ENCODE results near the gene NFIB. TPM values are rescaled to one million over a fixed set of nuclear protein-coding genes. Genes with fewer than 3 reads are reported as not detected.

NFIB gene
- total and polyA plus RNA-seq, 10 of the 15 experiments (the other 5 are each of a cell fraction or from before 2014, with no cell fraction given) = under 0.01 to 0.19 (median 0.05) TPM; not detected in 3

GRCh38 chr9:14312719-14313377 lies 1.1 kb downstream of the NFIB start:
- no TSS peak for BruUV-seq (replicated peaks)
- ChIA-PET POLR2A (no interaction called here), SMC1A (ENCODE audit: uncharacterized antibody, unreplicated experiment) (interaction anchor here (1.1 kb wide), 1 partner anchor 40 kb away, joined by 3 read pairs; no protein-coding TSS in a partner anchor), RAD21 (ENCODE audit: unreplicated experiment) (no interaction called here), CTCF (no interaction called here)
- ATAC-seq (no peak; the same call in 2 of the 3 replicates), FAIRE-seq (no peak), DNase-seq (ENCODE audit: low read depth, low spot score) (no peak)
- H3K27ac ChIP-seq (ENCODE audit: control insufficient read depth, insufficient read depth) = no peak overlapping the region
- 44% methylated on average over 34 of the region's 56 CpGs for WGBS (ENCODE audit: insufficient coverage, insufficient replicate concordance, low lambda C conversion rate, missing lambda C conversion rate)
- no peak overlapping the region for H2AFZ ChIP-seq (ENCODE audit: control insufficient read depth, low read depth, low read length)
- H3K4me2 ChIP-seq (ENCODE audit: control insufficient read depth, insufficient read depth) = no peak overlapping the region
- H3K9ac ChIP-seq (ENCODE audit: control insufficient read depth, insufficient read depth, low read length) = no peak overlapping the region
- H3K27me3 ChIP-seq (replicated peaks in 1 of 2; ENCODE audit: control insufficient read depth in 2 of 2, insufficient read depth in 2 of 2, low read length in 1 of 2) = peaks cover 5 to 17% of the 10 kb centered on the region in 2 experiments
- intact Hi-C loops (cut with micrococcal nuclease; ENCODE audit: unreplicated experiment) (loop anchor here (10.0 kb wide), 1 partner anchor 272 kb away; no protein-coding TSS in a partner anchor), in situ Hi-C loops (cut with MboI) (no loop called here)
- TF ChIP-seq GABPA (IDR thresholded peaks at IDR 0.05; ENCODE audit: low read depth) (no peak), MYC (IDR thresholded peaks at IDR 0.05; ENCODE audit: insufficient read depth, insufficient read length, insufficient replicate concordance, low read length, severe bottlenecking) (no peak), USF1 (IDR thresholded peaks at IDR 0.05; ENCODE audit: borderline replicate concordance, extremely low read length, insufficient read depth, low read depth, low read length) (no peak), IKZF2 (IDR thresholded peaks at IDR 0.05) (no peak), RELA (IDR thresholded peaks at IDR 0.05; ENCODE audit: borderline replicate concordance, partially characterized antibody) (no peak), CREM (IDR thresholded peaks at IDR 0.05; ENCODE audit: low read depth) (no peak), TBL1XR1 (IDR thresholded peaks at IDR 0.05; ENCODE audit: low read depth, low read length) (no peak), NR2C2 (IDR thresholded peaks at IDR 0.05; ENCODE audit: borderline replicate concordance, control insufficient read depth, insufficient read length, low read depth) (no peak), TAF1 (IDR thresholded peaks at IDR 0.05; ENCODE audit: borderline replicate concordance, low read depth, low read length) (no peak), NR2C1 (IDR thresholded peaks at IDR 0.05) (no peak), BRCA1 (IDR thresholded peaks at IDR 0.05; ENCODE audit: low read depth, low read length) (no peak), ZZZ3 (IDR thresholded peaks at IDR 0.05; ENCODE audit: control insufficient read depth, insufficient read length, low read depth) (no peak), PAX8 (IDR thresholded peaks at IDR 0.05) (no peak), LARP7 (IDR thresholded peaks at IDR 0.05) (no peak)
- H3K79me2 ChIP-seq (ENCODE audit: control insufficient read depth, insufficient read depth, low read length) = no peaks in the 10 kb centered on the region
- peaks cover 5% of the 10 kb centered on the region; the same call in 1 of the 2 replicates for H3K4me1 ChIP-seq (ENCODE audit: control insufficient read depth, insufficient read depth, low read length)
- H3K9me3 ChIP-seq (replicated peaks; ENCODE audit: control insufficient read depth, insufficient read depth, low read length) = no peaks in the 10 kb centered on the region
- H3K36me3 ChIP-seq (ENCODE audit: control insufficient read depth in 2 of 2, insufficient read depth in 2 of 2, low read length in 1 of 2) = no peaks in the 10 kb centered on the region
- no peak overlapping the region for H3K4me3 ChIP-seq
- no peaks in the 10 kb centered on the region for H4K20me1 ChIP-seq (ENCODE audit: control insufficient read depth, insufficient read depth)

Measured in GM12878 (cell line).